Prostate gland (tissue), 2 donors: ENCODE results near the gene PPP1R7.

Experiments
- CTCF ChIP-seq, 4 experiments: fragments of 200-600 bp in 2 of 4; fragments of 450-650 bp in 2 of 4; sonication (generic) in 2 of 4; IDR thresholded peaks; 1 replicate in 3 of 4; 2 replicates in 1 of 4; pipeline ENCODE4 v1.5.1; 2016 to 2019; ENCODE audit warnings: antibody characterized with exemption in 4 of 4, mild to moderate bottlenecking in 2 of 4, moderate library complexity in 2 of 4
- POLR2A ChIP-seq: fragments of 450-650 bp; IDR thresholded peaks from one replicate; pipeline ENCODE4 v1.6.1; 2016; ENCODE audit warnings: antibody characterized with exemption, mild to moderate bottlenecking
- POLR2AphosphoS5 ChIP-seq: sonication (generic); formaldehyde crosslinking; IDR thresholded peaks from one replicate; pipeline ENCODE4 v1.6.1; 2017; ENCODE audit warnings: antibody characterized with exemption

- TF ChIP-seq CTCF (IDR thresholded peaks at IDR 0.05) = no peak
- no peak for TF ChIP-seq POLR2AphosphoS5
- TF ChIP-seq POLR2A = no peak
These were observed 44.5 kb downstream of the PPP1R7 start for GRCh38 chr2:241194811-241195210.
